ENCODE measurements around the gene SOX15. TPM values are rescaled to one million over a fixed set of nuclear protein-coding genes. Genes with fewer than 3 reads are reported as not detected.

SOX15 gene
- total RNA-seq, 1 experiment from 2014 or later: 0.33 TPM

DNA sequence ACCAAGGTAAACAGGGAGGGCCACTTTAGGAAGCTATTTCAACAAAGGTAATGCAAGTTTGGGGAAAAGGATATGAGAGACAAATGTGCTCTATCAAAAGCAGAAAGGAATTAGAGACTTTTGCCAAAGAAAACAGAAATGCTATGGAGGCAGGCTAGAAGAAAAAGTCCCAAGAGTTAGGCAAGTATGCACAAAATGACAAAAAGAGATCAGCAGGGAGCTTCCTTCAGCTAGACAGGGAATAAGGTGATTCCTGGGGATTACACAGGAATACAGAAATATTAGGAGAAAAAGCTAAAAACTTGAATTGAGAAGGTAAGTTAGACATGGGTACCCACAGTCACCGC is 22.4 kb upstream of the SOX15 start:
- ATAC-seq (no peak), DNase-seq (ENCODE audit: low read depth, low spot score) (no peak)
- ChIA-PET CTCF (no interaction called here), POLR2A (no interaction called here)
- H3K4me3 ChIP-seq (ENCODE audit: low read depth in 2 of 2, low read length in 2 of 2): no peak overlapping the region
- in situ Hi-C loops (cut with HindIII; ENCODE audit: low pct_unique_long_range_greater_than_20kb, low sequenced_read_pairs) (no loop called here), intact Hi-C loops (cut with micrococcal nuclease; ENCODE audit: unreplicated experiment) (no loop called here)
- no peak for TF ChIP-seq SIN3A (IDR thresholded peaks at IDR 0.05; ENCODE audit: borderline replicate concordance, insufficient read depth, low read depth, low read length)
- TF ChIP-seq, protein P1, sequence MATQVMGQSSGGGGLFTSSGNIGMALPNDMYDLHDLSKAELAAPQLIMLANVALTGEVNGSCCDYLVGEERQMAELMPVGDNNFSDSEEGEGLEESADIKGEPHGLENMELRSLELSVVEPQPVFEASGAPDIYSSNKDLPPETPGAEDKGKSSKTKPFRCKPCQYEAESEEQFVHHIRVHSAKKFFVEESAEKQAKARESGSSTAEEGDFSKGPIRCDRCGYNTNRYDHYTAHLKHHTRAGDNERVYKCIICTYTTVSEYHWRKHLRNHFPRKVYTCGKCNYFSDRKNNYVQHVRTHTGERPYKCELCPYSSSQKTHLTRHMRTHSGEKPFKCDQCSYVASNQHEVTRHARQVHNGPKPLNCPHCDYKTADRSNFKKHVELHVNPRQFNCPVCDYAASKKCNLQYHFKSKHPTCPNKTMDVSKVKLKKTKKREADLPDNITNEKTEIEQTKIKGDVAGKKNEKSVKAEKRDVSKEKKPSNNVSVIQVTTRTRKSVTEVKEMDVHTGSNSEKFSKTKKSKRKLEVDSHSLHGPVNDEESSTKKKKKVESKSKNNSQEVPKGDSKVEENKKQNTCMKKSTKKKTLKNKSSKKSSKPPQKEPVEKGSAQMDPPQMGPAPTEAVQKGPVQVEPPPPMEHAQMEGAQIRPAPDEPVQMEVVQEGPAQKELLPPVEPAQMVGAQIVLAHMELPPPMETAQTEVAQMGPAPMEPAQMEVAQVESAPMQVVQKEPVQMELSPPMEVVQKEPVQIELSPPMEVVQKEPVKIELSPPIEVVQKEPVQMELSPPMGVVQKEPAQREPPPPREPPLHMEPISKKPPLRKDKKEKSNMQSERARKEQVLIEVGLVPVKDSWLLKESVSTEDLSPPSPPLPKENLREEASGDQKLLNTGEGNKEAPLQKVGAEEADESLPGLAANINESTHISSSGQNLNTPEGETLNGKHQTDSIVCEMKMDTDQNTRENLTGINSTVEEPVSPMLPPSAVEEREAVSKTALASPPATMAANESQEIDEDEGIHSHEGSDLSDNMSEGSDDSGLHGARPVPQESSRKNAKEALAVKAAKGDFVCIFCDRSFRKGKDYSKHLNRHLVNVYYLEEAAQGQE (IDR thresholded peaks at IDR 0.05; ENCODE audit: insufficient read depth in 1 of 2, low read depth in 2 of 2, low read length in 1 of 2): no peak
- TF ChIP-seq TCF7L2 (IDR thresholded peaks at IDR 0.05; ENCODE audit: low read depth, low read length): no peak
- no peak for TF ChIP-seq POLR2AphosphoS5 (IDR thresholded peaks at IDR 0.05; ENCODE audit: low read depth, low read length)
- TF ChIP-seq, protein P2, sequence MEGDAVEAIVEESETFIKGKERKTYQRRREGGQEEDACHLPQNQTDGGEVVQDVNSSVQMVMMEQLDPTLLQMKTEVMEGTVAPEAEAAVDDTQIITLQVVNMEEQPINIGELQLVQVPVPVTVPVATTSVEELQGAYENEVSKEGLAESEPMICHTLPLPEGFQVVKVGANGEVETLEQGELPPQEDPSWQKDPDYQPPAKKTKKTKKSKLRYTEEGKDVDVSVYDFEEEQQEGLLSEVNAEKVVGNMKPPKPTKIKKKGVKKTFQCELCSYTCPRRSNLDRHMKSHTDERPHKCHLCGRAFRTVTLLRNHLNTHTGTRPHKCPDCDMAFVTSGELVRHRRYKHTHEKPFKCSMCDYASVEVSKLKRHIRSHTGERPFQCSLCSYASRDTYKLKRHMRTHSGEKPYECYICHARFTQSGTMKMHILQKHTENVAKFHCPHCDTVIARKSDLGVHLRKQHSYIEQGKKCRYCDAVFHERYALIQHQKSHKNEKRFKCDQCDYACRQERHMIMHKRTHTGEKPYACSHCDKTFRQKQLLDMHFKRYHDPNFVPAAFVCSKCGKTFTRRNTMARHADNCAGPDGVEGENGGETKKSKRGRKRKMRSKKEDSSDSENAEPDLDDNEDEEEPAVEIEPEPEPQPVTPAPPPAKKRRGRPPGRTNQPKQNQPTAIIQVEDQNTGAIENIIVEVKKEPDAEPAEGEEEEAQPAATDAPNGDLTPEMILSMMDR (IDR thresholded peaks at IDR 0.05): no peak
- peaks cover 3% of the 10 kb centered on the region; the same call in 1 of the 2 replicates for H3K36me3 ChIP-seq (ENCODE audit: control insufficient read depth, insufficient read depth, low read length)
- no TSS peak for BruUV-seq (replicated peaks)
- no peaks in the 10 kb centered on the region for H3K27me3 ChIP-seq (ENCODE audit: control insufficient read depth, insufficient read depth, low read length)
- H3K4me1 ChIP-seq (ENCODE audit: control insufficient read depth, insufficient read depth, low read length): peaks cover 14% of the 10 kb centered on the region
- H3K9me3 ChIP-seq (ENCODE audit: control insufficient read depth, insufficient read depth, low read depth, low read length): no peaks in the 10 kb centered on the region
- no peak overlapping the region for H3K27ac ChIP-seq (ENCODE audit: low read length)

- Histone ChIP-seq H3K4me1 (ENCODE audit: control insufficient read depth, insufficient read depth, low read length) (peaks cover 14% of the 10 kb centered on the region), H3K9me3 (ENCODE audit: control insufficient read depth, insufficient read depth, low read depth, low read length) (no peaks in the 10 kb centered on the region), H3K27ac (ENCODE audit: low read length) (0 out of 2 replicates have a peak overlapping the region, but pooled peaks have one; percentile 18), H3K27me3 (ENCODE audit: control insufficient read depth, insufficient read depth, low read length) (no peaks in the 10 kb centered on the region), H3K4me3 (ENCODE audit: low read depth in 2 of 2, low read length in 2 of 2) (no peak overlapping the region), H3K36me3 (ENCODE audit: control insufficient read depth, insufficient read depth, low read length) (peaks cover 3% of the 10 kb centered on the region; the same call in 1 of the 2 replicates)
- no peak for ATAC-seq
- intact Hi-C loops (cut with micrococcal nuclease; ENCODE audit: unreplicated experiment) (no loop called here), in situ Hi-C loops (cut with HindIII; ENCODE audit: low pct_unique_long_range_greater_than_20kb, low sequenced_read_pairs) (no loop called here)
- TF ChIP-seq, protein P2 (IDR thresholded peaks at IDR 0.05): no peak
- TF ChIP-seq SIN3A (IDR thresholded peaks at IDR 0.05; ENCODE audit: borderline replicate concordance, insufficient read depth, low read depth, low read length) (no peak), TCF7L2 (IDR thresholded peaks at IDR 0.05; ENCODE audit: low read depth, low read length) (no peak), POLR2AphosphoS5 (IDR thresholded peaks at IDR 0.05; ENCODE audit: low read depth, low read length) (no peak)
- TF ChIP-seq, protein P1 (IDR thresholded peaks at IDR 0.05; ENCODE audit: insufficient read depth in 1 of 2, low read depth in 2 of 2, low read length in 1 of 2): no peak
- no peak for DNase-seq (ENCODE audit: low read depth, low spot score)
- CTCF ChIA-PET: no interaction called here
- no TSS peak for BruUV-seq (replicated peaks)
- POLR2A ChIA-PET: no interaction called here
Measured at GRCh38 chr17:7611635-7612293, 21.9 kb upstream of the SOX15 start.
